Measurements from ENCODE around the gene PDZRN4.
"Not testable (repeated sequence)": the region's sequence is repeated elsewhere in the genome, so short reads cannot be mapped to it uniquely, and the experiment has no call there.

Gene PDZRN4

DNA sequence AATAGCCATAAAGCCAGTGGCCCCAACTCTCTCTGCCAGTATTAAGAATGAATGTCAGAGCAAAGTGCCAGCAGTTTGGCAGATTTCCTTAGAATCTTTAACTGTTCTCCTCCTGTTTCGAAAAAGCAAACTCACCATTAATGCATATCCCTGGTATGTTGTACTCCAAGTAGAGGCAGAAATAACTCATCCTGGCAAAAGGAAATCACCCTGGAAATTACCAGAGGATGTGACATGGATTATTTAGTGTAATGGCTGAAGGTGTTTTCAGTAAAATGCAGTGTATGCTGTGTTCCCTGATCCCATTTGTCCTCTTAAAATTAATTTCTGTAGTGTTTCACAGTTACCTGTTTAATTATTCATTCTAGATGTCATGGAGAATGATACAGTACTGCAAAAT is 105.3 kb downstream of the PDZRN4 start:
- Histone ChIP-seq H3K4me2 (ENCODE audit: low read length) (no peak overlapping the region), H3K4me3 (ENCODE audit: low read depth, low read length) (no peak overlapping the region), H3K27me3 (ENCODE audit: control insufficient read depth, insufficient read depth, low read length) (no peaks in the 10 kb centered on the region), H3K4me1 (no peaks in the 10 kb centered on the region), H2AFZ (no peak overlapping the region), H3K79me2 (no peaks in the 10 kb centered on the region), H3K27ac (no peak overlapping the region), H3K36me3 (ENCODE audit: control insufficient read depth, insufficient read depth, low read length) (peaks cover 2% of the 10 kb centered on the region), H3K9ac (no peak overlapping the region), H3K9me3 (ENCODE audit: control insufficient read depth, low read length) (no peaks in the 10 kb centered on the region)
- TF ChIP-seq, protein P1, sequence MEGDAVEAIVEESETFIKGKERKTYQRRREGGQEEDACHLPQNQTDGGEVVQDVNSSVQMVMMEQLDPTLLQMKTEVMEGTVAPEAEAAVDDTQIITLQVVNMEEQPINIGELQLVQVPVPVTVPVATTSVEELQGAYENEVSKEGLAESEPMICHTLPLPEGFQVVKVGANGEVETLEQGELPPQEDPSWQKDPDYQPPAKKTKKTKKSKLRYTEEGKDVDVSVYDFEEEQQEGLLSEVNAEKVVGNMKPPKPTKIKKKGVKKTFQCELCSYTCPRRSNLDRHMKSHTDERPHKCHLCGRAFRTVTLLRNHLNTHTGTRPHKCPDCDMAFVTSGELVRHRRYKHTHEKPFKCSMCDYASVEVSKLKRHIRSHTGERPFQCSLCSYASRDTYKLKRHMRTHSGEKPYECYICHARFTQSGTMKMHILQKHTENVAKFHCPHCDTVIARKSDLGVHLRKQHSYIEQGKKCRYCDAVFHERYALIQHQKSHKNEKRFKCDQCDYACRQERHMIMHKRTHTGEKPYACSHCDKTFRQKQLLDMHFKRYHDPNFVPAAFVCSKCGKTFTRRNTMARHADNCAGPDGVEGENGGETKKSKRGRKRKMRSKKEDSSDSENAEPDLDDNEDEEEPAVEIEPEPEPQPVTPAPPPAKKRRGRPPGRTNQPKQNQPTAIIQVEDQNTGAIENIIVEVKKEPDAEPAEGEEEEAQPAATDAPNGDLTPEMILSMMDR (IDR thresholded peaks at IDR 0.05) = no peak

DNA sequence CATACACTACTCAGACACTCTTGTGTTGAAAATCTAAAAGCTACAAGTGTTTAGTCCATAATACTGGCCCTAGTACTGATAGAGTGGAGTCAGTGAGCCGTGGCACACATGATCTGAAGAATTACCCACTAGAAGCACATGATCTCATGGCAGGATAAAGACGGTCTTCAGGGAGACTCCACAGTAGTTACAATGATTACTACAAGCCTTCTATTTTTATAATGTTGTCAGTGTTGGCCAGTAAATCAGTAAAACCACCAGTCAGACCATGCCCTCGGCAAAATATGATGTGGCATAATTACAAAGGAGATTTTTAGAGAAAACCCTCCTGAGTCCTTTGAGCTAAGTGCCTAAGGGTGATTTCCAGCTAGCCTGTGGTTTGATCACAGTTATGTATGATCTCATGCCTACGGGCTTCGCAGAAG is 114.9 kb downstream of the PDZRN4 start:
- Histone ChIP-seq H3K79me2 (no peaks in the 10 kb centered on the region), H3K27ac (no peak overlapping the region), H3K36me3 (ENCODE audit: control insufficient read depth, insufficient read depth, low read length) (peaks cover 2% of the 10 kb centered on the region), H3K9me3 (ENCODE audit: control insufficient read depth, low read length) (no peaks in the 10 kb centered on the region), H3K27me3 (ENCODE audit: control insufficient read depth, insufficient read depth, low read length) (no peaks in the 10 kb centered on the region), H3K4me1 (no peaks in the 10 kb centered on the region), H2AFZ (no peak overlapping the region), H3K9ac (no peak overlapping the region), H3K4me3 (ENCODE audit: low read depth, low read length) (no peak overlapping the region), H3K4me2 (ENCODE audit: low read length) (no peak overlapping the region)
- TF ChIP-seq, protein P1 (IDR thresholded peaks at IDR 0.05) = no peak

DNA sequence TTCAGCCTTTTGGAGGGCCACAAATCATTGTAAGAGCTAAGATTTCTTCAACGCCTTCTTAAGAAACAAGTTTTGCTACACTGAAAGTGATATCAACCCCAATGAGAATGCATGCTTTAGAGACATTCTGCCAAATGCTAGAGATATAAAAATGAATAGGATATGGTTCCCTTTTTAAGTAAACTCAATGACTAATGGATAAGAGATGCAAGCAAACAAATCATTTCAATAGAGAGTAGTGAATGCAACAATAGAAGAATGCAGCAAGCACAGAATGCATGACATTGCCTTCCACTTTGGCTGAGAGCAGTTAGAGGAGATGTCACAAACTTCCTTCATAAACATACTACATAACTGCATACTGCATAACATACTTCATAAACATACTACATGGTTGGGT is 116.4 kb downstream of the PDZRN4 start:
- Histone ChIP-seq H2AFZ (no peak overlapping the region), H3K4me2 (ENCODE audit: low read length) (no peak overlapping the region), H3K4me1 (no peaks in the 10 kb centered on the region), H3K27ac (no peak overlapping the region), H3K9me3 (ENCODE audit: control insufficient read depth, low read length) (no peaks in the 10 kb centered on the region), H3K79me2 (no peaks in the 10 kb centered on the region), H3K4me3 (ENCODE audit: low read depth, low read length) (no peak overlapping the region), H3K36me3 (ENCODE audit: control insufficient read depth, insufficient read depth, low read length) (no peaks in the 10 kb centered on the region), H3K9ac (no peak overlapping the region), H3K27me3 (ENCODE audit: control insufficient read depth, insufficient read depth, low read length) (no peaks in the 10 kb centered on the region)
- TF ChIP-seq, protein P1 (IDR thresholded peaks at IDR 0.05) = no peak

DNA sequence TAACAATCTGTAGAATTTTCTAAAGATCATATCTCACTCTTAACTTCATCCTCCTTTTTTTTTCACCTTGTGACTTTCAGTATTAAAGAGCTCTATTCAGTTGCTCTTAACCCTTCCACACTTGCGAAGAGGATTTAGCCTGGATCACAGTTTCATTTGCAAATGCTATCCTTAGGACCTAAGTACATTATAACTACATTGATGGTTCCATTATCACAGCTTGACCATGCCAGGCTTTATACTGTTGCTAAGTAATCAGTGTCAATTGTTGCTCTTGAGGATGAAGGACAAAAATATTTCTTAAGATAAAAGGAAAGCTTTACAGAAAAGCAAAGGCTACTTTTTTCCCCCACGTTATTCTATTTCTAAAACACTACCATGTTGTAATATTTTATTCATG is 122.2 kb downstream of the PDZRN4 start:
- Histone ChIP-seq H3K27ac (no peak overlapping the region), H3K4me3 (ENCODE audit: low read depth, low read length) (no peak overlapping the region), H3K4me1 (no peaks in the 10 kb centered on the region), H3K9ac (no peak overlapping the region), H3K4me2 (ENCODE audit: low read length) (no peak overlapping the region), H2AFZ (no peak overlapping the region), H3K27me3 (ENCODE audit: control insufficient read depth, insufficient read depth, low read length) (no peaks in the 10 kb centered on the region), H3K36me3 (ENCODE audit: control insufficient read depth, insufficient read depth, low read length) (no peaks in the 10 kb centered on the region), H3K9me3 (ENCODE audit: control insufficient read depth, low read length) (no peaks in the 10 kb centered on the region), H3K79me2 (no peaks in the 10 kb centered on the region)
- TF ChIP-seq, protein P1 (IDR thresholded peaks at IDR 0.05) = no peak

DNA sequence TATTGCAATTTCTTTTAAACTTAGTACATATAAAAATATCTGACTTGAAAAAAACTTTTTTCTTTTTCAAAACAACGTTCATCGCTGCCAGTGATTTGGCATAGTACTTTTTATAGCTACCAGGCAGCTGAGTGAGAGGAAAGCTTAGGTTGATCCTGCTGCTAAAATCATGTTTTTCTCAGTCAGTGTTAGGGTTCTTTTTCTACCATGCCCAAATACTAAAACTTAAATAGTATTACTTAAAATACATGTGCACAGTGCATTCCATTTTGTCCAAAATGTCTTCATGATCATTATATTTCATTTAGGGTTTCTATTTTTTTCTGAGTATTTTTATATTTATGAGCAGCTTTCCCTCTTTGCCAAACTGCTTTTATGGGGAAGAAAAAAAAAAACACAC is 123.8 kb downstream of the PDZRN4 start:
- Histone ChIP-seq H3K27ac (no peak overlapping the region), H3K27me3 (ENCODE audit: control insufficient read depth, insufficient read depth, low read length) (no peaks in the 10 kb centered on the region), H3K79me2 (no peaks in the 10 kb centered on the region), H3K9me3 (ENCODE audit: control insufficient read depth, low read length) (no peaks in the 10 kb centered on the region), H3K4me3 (ENCODE audit: low read depth, low read length) (no peak overlapping the region), H3K4me2 (ENCODE audit: low read length) (no peak overlapping the region), H3K9ac (no peak overlapping the region), H3K4me1 (no peaks in the 10 kb centered on the region), H2AFZ (no peak overlapping the region), H3K36me3 (ENCODE audit: control insufficient read depth, insufficient read depth, low read length) (no peaks in the 10 kb centered on the region)
- TF ChIP-seq, protein P1 (IDR thresholded peaks at IDR 0.05) = no peak

DNA sequence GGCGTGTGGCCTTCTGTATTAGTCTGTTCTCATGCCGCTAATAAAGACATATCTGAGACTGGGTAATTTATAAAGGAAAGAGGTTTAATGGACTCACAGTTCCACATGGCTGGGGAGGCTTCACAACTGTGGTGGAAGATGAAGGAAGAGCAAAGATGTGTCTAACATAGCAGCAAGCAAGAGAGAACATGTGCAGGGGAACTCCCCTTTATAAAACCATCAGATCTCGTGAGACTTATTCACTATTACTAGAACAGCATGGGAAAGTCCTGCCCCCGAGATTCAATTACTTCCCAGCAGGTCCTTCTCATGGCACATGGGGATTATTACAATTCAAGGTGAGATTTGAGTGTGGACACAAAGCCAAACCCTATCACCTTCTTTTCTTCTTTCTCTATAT is 124.3 kb downstream of the PDZRN4 start:
- H3K4me3 ChIP-seq (ENCODE audit: low read depth, low read length); H3K9me3 ChIP-seq (ENCODE audit: control insufficient read depth, low read length): not testable (repeated sequence)

More for the DNA sequence above, 124.3 kb downstream of the PDZRN4 start:
- not testable (repeated sequence) for H3K36me3 ChIP-seq (ENCODE audit: control insufficient read depth, insufficient read depth, low read length); H3K27ac ChIP-seq; H3K9ac ChIP-seq; H3K4me1 ChIP-seq; H3K4me2 ChIP-seq (ENCODE audit: low read length); H2AFZ ChIP-seq; H3K79me2 ChIP-seq; H3K27me3 ChIP-seq (ENCODE audit: control insufficient read depth, insufficient read depth, low read length)

Data from parathyroid adenoma (tissue), 2 donors.